Smooth muscle cell (in vitro differentiated cells): Measurements from ENCODE around the gene MGAT4C. TPM values are rescaled to one million over a fixed set of nuclear protein-coding genes. Genes with fewer than 3 reads are reported as not detected.

Source experiments
- DNase-seq: peaks from one replicate; lab custom pipeline; 2025; ENCODE audit not compliant: unreplicated experiment; lab: John Stamatoyannopoulos, UW
- H2AFZ ChIP-seq: fragments of 200-600 bp; sonication (generic); 2 replicates; pipeline ENCODE4 v1.6.0; 2016; ENCODE audit warnings: antibody characterized with exemption, low read depth, mild to moderate bottlenecking
- H3F3A ChIP-seq: fragments of 200-600 bp; sonication (generic); 2 replicates; pipeline ENCODE4 v1.6.0; 2017; ENCODE audit warnings: antibody characterized with exemption, low read depth
- H3K27ac ChIP-seq: fragments of 200-600 bp; sonication (generic); 2 replicates; pipeline ENCODE4 v1.5.1; 2016; ENCODE audit warnings: low read depth, mild to moderate bottlenecking
- H3K27me3 ChIP-seq: fragments of 200-600 bp; sonication (generic); 2 replicates; pipeline ENCODE4 v1.6.1; 2016; ENCODE audit warnings: low read depth, mild to moderate bottlenecking
- H3K36me3 ChIP-seq: fragments of 200-600 bp; sonication (generic); 2 replicates; pipeline ENCODE4 v1.5.1; 2016; ENCODE audit warnings: low read depth
- H3K4me1 ChIP-seq: fragments of 200-600 bp; sonication (generic); 2 replicates; pipeline ENCODE4 v1.5.1; 2016; ENCODE audit warnings: low read depth
- H3K4me2 ChIP-seq: fragments of 200-600 bp; sonication (generic); 2 replicates; pipeline ENCODE4 v1.6.0; 2016; ENCODE audit warnings: mild to moderate bottlenecking
- H3K4me3 ChIP-seq: fragments of 200-600 bp; sonication (generic); 2 replicates; pipeline ENCODE4 v1.5.1; 2016; ENCODE audit warnings: mild to moderate bottlenecking
- H3K79me2 ChIP-seq: fragments of 200-600 bp; sonication (generic); 2 replicates; pipeline ENCODE4 v1.6.0; 2016; ENCODE audit warnings: low read depth, mild to moderate bottlenecking
- H3K9ac ChIP-seq: fragments of 200-600 bp; sonication (generic); 2 replicates; pipeline ENCODE4 v1.6.0; 2016; ENCODE audit warnings: low read depth
- H3K9me3 ChIP-seq: fragments of 200-600 bp; sonication (generic); replicated peaks from 2 replicates; pipeline ENCODE4 v1.5.1; 2016; ENCODE audit warnings: low read depth
- H4K20me1 ChIP-seq: fragments of 200-600 bp; sonication (generic); 2 replicates; pipeline ENCODE4 v1.6.0; 2016; ENCODE audit warnings: low read depth
- CTCF ChIP-seq: fragments of 200-600 bp; sonication (generic); IDR thresholded peaks from 2 replicates; pipeline ENCODE4 v1.5.1; 2017; ENCODE audit warnings: borderline replicate concordance, mild to moderate bottlenecking, antibody characterized with exemption; ENCODE audit not compliant: insufficient read depth, poor library complexity, severe bottlenecking
- WGBS: methylation state at CpG from one replicate; pipeline ENCODE4 v1.1.7; 2016; ENCODE audit warnings: low lambda C conversion rate; 5-methylcytosine and 5-hydroxymethylcytosine counted together
- polyA plus RNA-seq: library from polyadenylated mRNA; unstranded; fragments of >200 nt; fragmentation: Nextera tagmentation; extraction: Ambion mirVana; gene quantifications from 2 replicates; pipeline ENCODE4 v1.2.1, GENCODE V29; 2016
- total RNA-seq: library from RNA; depleted of rRNA; stranded (reverse); fragments of >200 nt; gene quantifications from 2 replicates; pipeline ENCODE4 v1.2.3, GENCODE V29; 2014

Gene MGAT4C
- total and polyA plus RNA-seq, 2 experiments from 2014 or later: 0.22 TPM; not detected in 1

GRCh38 chr12:86265329-86265695 is 9.1 kb upstream of the MGAT4C start:
- Histone ChIP-seq H3K4me3 (no peak overlapping the region), H3K27ac (no peak overlapping the region), H3F3A (no peaks in the 10 kb centered on the region), H3K4me2 (peak overlapping the region; percentile 59), H3K36me3 (no peaks in the 10 kb centered on the region), H3K9me3 (no peaks in the 10 kb centered on the region), H4K20me1 (no peaks in the 10 kb centered on the region), H3K27me3 (no peaks in the 10 kb centered on the region), H2AFZ (no peak overlapping the region), H3K4me1 (no peaks in the 10 kb centered on the region), H3K9ac (no peak overlapping the region), H3K79me2 (no peaks in the 10 kb centered on the region)
- DNase-seq: no peak
- TF ChIP-seq CTCF: no peak
- 85% methylated on average over 5 of the region's 5 CpGs for WGBS

GRCh38 chr12:86264451-86265328 is 8.5 kb upstream of the MGAT4C start:
- Histone ChIP-seq H3F3A (no peaks in the 10 kb centered on the region), H3K79me2 (no peaks in the 10 kb centered on the region), H3K9ac (no peak overlapping the region), H3K4me3 (peak overlapping the region; percentile 4), H2AFZ (no peak overlapping the region), H3K27me3 (no peaks in the 10 kb centered on the region), H3K27ac (no peak overlapping the region), H3K4me2 (peak overlapping the region; percentile 59), H4K20me1 (no peaks in the 10 kb centered on the region), H3K9me3 (no peaks in the 10 kb centered on the region), H3K4me1 (no peaks in the 10 kb centered on the region), H3K36me3 (no peaks in the 10 kb centered on the region)
- 51% methylated on average over 37 of the region's 38 CpGs for WGBS
- no peak for TF ChIP-seq CTCF
- no peak for DNase-seq

GRCh38 chr12:86261578-86261977 is 5.4 kb upstream of the MGAT4C start:
- no peaks in the 10 kb centered on the region for H3K36me3 ChIP-seq
- no peak for DNase-seq
- H3K4me1 ChIP-seq: no peaks in the 10 kb centered on the region
- H3K4me3 ChIP-seq: no peak overlapping the region
- WGBS: 93% methylated on average over 2 of the region's 2 CpGs
- H3K9ac ChIP-seq: no peak overlapping the region
- no peak overlapping the region for H2AFZ ChIP-seq
- no peak for TF ChIP-seq CTCF
- no peaks in the 10 kb centered on the region for H3F3A ChIP-seq
- H4K20me1 ChIP-seq: no peaks in the 10 kb centered on the region
- no peak overlapping the region for H3K4me2 ChIP-seq
- no peaks in the 10 kb centered on the region for H3K79me2 ChIP-seq
- no peak overlapping the region for H3K27ac ChIP-seq
- H3K9me3 ChIP-seq: no peaks in the 10 kb centered on the region
- no peaks in the 10 kb centered on the region for H3K27me3 ChIP-seq

- WGBS: 88% methylated on average over 1 of the region's 1 CpG
- Histone ChIP-seq H3K9ac (no peak overlapping the region), H3F3A (no peaks in the 10 kb centered on the region), H4K20me1 (no peaks in the 10 kb centered on the region), H3K9me3 (no peaks in the 10 kb centered on the region), H3K27me3 (no peaks in the 10 kb centered on the region), H3K36me3 (no peaks in the 10 kb centered on the region), H3K27ac (no peak overlapping the region), H3K4me2 (no peak overlapping the region), H3K4me1 (no peaks in the 10 kb centered on the region), H3K79me2 (no peaks in the 10 kb centered on the region), H3K4me3 (no peak overlapping the region), H2AFZ (no peak overlapping the region)
- DNase-seq: no peak
- TF ChIP-seq CTCF: no peak
Observed at GRCh38 chr12:86261142-86261541, 5.0 kb upstream of the MGAT4C start.
